GM12878 (cell line): ENCODE data around the gene FAM237B. TPM values are rescaled to one million over a fixed set of nuclear protein-coding genes. Genes with fewer than 3 reads are reported as not detected.

Experiments
- ATAC-seq: fragments of 200-7000 bp; cut with Tn5 transposase; 3 replicates; pipeline ENCODE4 v1.9.1; 2020; ENCODE audit warnings: mild to moderate bottlenecking, moderate library complexity
- BruUV-seq: library from RNA; stranded (reverse); fragments of 400-500 nt; replicated peaks from 2 replicates; lab custom pipeline; 2021; lab: Mats Ljungman, UMichigan
- CTCF ChIA-PET: fragments of 300-600 bp; sonication (Branson Sonifier 250); formaldehyde crosslinking; extraction: SDS; loops from one replicate; lab custom pipeline; 2021; ENCODE audit warnings: inconsistent platforms; lab: Yijun Ruan, JAX
- POLR2A ChIA-PET: fragments of 350-600 bp; formaldehyde crosslinking; extraction: SDS; loops from one replicate; lab custom pipeline; 2021; ENCODE audit warnings: inconsistent platforms; lab: Charles Lee
- RAD21 ChIA-PET: fragments of 300-600 bp; sonication (Branson Sonifier 250); formaldehyde crosslinking; loops from one replicate; lab custom pipeline; 2023; ENCODE audit warnings: antibody characterized with exemption; ENCODE audit not compliant: unreplicated experiment; lab: Charles Lee
- SMC1A ChIA-PET: fragments of 300-600 bp; sonication (Branson Sonifier 250); formaldehyde crosslinking; loops from one replicate; lab custom pipeline; 2023; ENCODE audit not compliant: unreplicated experiment, uncharacterized antibody; lab: Charles Lee
- DNase-seq: peaks from one replicate; pipeline ENCODE4 v3.0.0-alpha.2; 2011; ENCODE audit warnings: low read depth, low spot score
- FAIRE-seq: peaks from 3 replicates; lab custom pipeline; 2011; peaks lifted over from hg19 to GRCh38; lab: Jason Lieb, UNC
- H2AFZ ChIP-seq: 2 replicates; pipeline ENCODE4 v1.6.0; 2011; ENCODE audit warnings: low read depth, low read length, control low read depth; ENCODE audit not compliant: control insufficient read depth
- H3K27ac ChIP-seq: 2 replicates; pipeline ENCODE4 v1.5.1; 2011; ENCODE audit warnings: control low read depth; ENCODE audit not compliant: control insufficient read depth, insufficient read depth
- H3K27me3 ChIP-seq, 2 experiments: replicated peaks in 1 of 2; 2 replicates each; pipeline versions ENCODE4 v1.6.0 to v1.6.1; 2011; ENCODE audit warnings: low read length in 1 of 2; ENCODE audit not compliant: control insufficient read depth in 2 of 2, insufficient read depth in 2 of 2
- H3K36me3 ChIP-seq, 2 experiments: 2 replicates each; pipeline ENCODE4 v1.5.1; 2011; ENCODE audit warnings: low read length in 1 of 2; ENCODE audit not compliant: control insufficient read depth in 2 of 2, insufficient read depth in 2 of 2
- H3K4me1 ChIP-seq: 2 replicates; pipeline ENCODE4 v1.6.1; 2011; ENCODE audit warnings: mild to moderate bottlenecking, low read length, moderate library complexity, mixed read lengths; ENCODE audit not compliant: control insufficient read depth, insufficient read depth
- H3K4me2 ChIP-seq: 2 replicates; pipeline ENCODE4 v1.6.0; 2011; ENCODE audit warnings: control low read depth; ENCODE audit not compliant: control insufficient read depth, insufficient read depth
- H3K4me3 ChIP-seq: fragments of 200-600 bp; sonication (generic); 2 replicates; pipeline ENCODE4 v1.5.1; 2016
- H3K79me2 ChIP-seq: 2 replicates; pipeline ENCODE4 v1.6.0; 2011; ENCODE audit warnings: low read length; ENCODE audit not compliant: control insufficient read depth, insufficient read depth
- H3K9ac ChIP-seq: 2 replicates; pipeline ENCODE4 v1.8.0; 2011; ENCODE audit warnings: low read length, control low read depth, mixed read lengths; ENCODE audit not compliant: control insufficient read depth, insufficient read depth
- H3K9me3 ChIP-seq: replicated peaks from 3 replicates; pipeline ENCODE4 v1.5.1; 2011; ENCODE audit warnings: mild to moderate bottlenecking, low read length; ENCODE audit not compliant: control insufficient read depth, insufficient read depth
- H4K20me1 ChIP-seq: 2 replicates; pipeline ENCODE4 v1.6.0; 2011; ENCODE audit not compliant: control insufficient read depth, insufficient read depth
- BCLAF1 ChIP-seq: fragments of 450-650 bp; IDR thresholded peaks from 2 replicates; pipeline ENCODE4 v1.6.1; 2017; ENCODE audit warnings: antibody characterized with exemption, mild to moderate bottlenecking, moderate library complexity
- CBX5 ChIP-seq: sonication (generic); IDR thresholded peaks from 2 replicates; pipeline ENCODE4 v1.6.1; 2016; ENCODE audit warnings: low read depth, moderate library complexity, mild to moderate bottlenecking, inconsistent platforms
- JUND ChIP-seq: IDR thresholded peaks from 2 replicates; pipeline ENCODE4 v1.6.1; 2012; ENCODE audit warnings: low read depth, mild to moderate bottlenecking, low read length, improper control_type of control experiment, moderate library complexity
- KLF5 ChIP-seq: fragments of 450-650 bp; IDR thresholded peaks from 2 replicates; pipeline ENCODE4 v1.6.1; 2014; ENCODE audit warnings: mild to moderate bottlenecking; ENCODE audit not compliant: partially characterized antibody
- MEF2B ChIP-seq: fragments of 450-650 bp; IDR thresholded peaks from 2 replicates; pipeline ENCODE4 v1.6.1; 2018; ENCODE audit warnings: mild to moderate bottlenecking, moderate library complexity; ENCODE audit not compliant: partially characterized antibody, poor library complexity, severe bottlenecking
- NR2C2 ChIP-seq: IDR thresholded peaks from 2 replicates; pipeline ENCODE4 v1.6.1; 2011; ENCODE audit warnings: borderline replicate concordance, low read depth; ENCODE audit not compliant: control insufficient read depth, insufficient read length
- PML ChIP-seq: IDR thresholded peaks from 2 replicates; pipeline ENCODE4 v1.6.1; 2012; ENCODE audit warnings: low read length, inconsistent platforms
- POU2F2 ChIP-seq: IDR thresholded peaks from 3 replicates; pipeline ENCODE4 v1.6.1; 2011; ENCODE audit warnings: low read depth, mild to moderate bottlenecking, low read length, borderline replicate concordance
- SPI1 ChIP-seq: IDR thresholded peaks from 2 replicates; pipeline ENCODE4 v1.6.1; 2011; ENCODE audit warnings: low read depth, mild to moderate bottlenecking, low read length, moderate library complexity, borderline replicate concordance; ENCODE audit not compliant: insufficient read depth
- SREBF1 ChIP-seq: IDR thresholded peaks from 2 replicates; pipeline ENCODE4 v1.6.1; 2012; ENCODE audit warnings: mild to moderate bottlenecking, low read length
- STAT3 ChIP-seq: IDR thresholded peaks from 2 replicates; pipeline ENCODE4 v1.6.1; 2011; ENCODE audit warnings: low read depth, low read length, improper control_type of control experiment
- WGBS: methylation state at CpG from one replicate; pipeline ENCODE4 v1.1.6; 2016; ENCODE audit warnings: low lambda C conversion rate; ENCODE audit not compliant: insufficient replicate concordance, insufficient coverage; ENCODE audit errors: missing lambda C conversion rate; 5-methylcytosine and 5-hydroxymethylcytosine counted together
- in situ Hi-C: fragments of 300-500 bp; cut with MboI; formaldehyde crosslinking; loops from 9 replicates; pipeline ENCODE4 v1.14.3; 2018; ENCODE audit warnings: mixed read lengths
- intact Hi-C: fragments of 100-400 bp; cut with micrococcal nuclease; formaldehyde crosslinking; loops from one replicate; pipeline ENCODE4 v1.14.2; 2022; ENCODE audit not compliant: unreplicated experiment
- polyA plus RNA-seq, 11 experiments: library from polyadenylated mRNA; depleted of rRNA in 4 of 11; unstranded in 6 of 11; stranded (reverse) in 5 of 11; fragments of >200 nt; fragmentation: Nextera tagmentation in 4 of 11; fragmentation: Illumina TruSeq in 1 of 11; extraction: Ambion mirVana in 4 of 11; extraction: Trizol in 1 of 11; gene quantifications; 1 replicate in 1 of 11; 2 replicates in 10 of 11; pipeline versions ENCODE4 v1.2.1 to v1.2.3, GENCODE V29; 2011 to 2016; ENCODE audit warnings: inconsistent platforms in 2 of 11, missing spikeins in 2 of 11, low read depth in 1 of 11
- total RNA-seq, 4 experiments: library from RNA; depleted of rRNA in 3 of 4; stranded (reverse); fragments of >200 nt in 3 of 4; fragmentation: Illumina TruSeq in 1 of 4; extraction: Trizol in 1 of 4; gene quantifications; 2 replicates each; pipeline versions ENCODE4 v1.2.1 to v1.2.3, GENCODE V29; 2013 to 2021
- TF ChIP-seq, protein P1 (sequence below): fragments of 450-650 bp; IDR thresholded peaks from 2 replicates; pipeline ENCODE4 v1.6.1; 2016; ENCODE audit warnings: mild to moderate bottlenecking
- TF ChIP-seq, protein P2 (sequence below): fragments of 450-650 bp; IDR thresholded peaks from 2 replicates; pipeline ENCODE4 v1.6.1; 2016; ENCODE audit warnings: mild to moderate bottlenecking, moderate library complexity, borderline replicate concordance
- TF ChIP-seq, protein P3 (sequence below): fragments of 450-650 bp; IDR thresholded peaks from 2 replicates; pipeline ENCODE4 v1.6.1; 2016; ENCODE audit warnings: mild to moderate bottlenecking

The FAM237B gene
- total and polyA plus RNA-seq, 10 of the 15 experiments (the other 5 are each of a cell fraction or from before 2014, with no cell fraction given): not detected

- no TSS peak for BruUV-seq
- ChIA-PET SMC1A (interaction anchor here (0.7 to 2.0 kb wide), 4 partner anchors 10 to 112 kb away, joined by 3 to 7 read pairs (median 4); no protein-coding TSS in a partner anchor), CTCF (interaction anchor here (0.7 to 7.0 kb wide), 7 partner anchors 11 to 146 kb away, joined by 3 to 121 read pairs (median 3); no protein-coding TSS in a partner anchor), RAD21 (no interaction called here), POLR2A (no interaction called here)
- Histone ChIP-seq H3K4me1 (no peaks in the 10 kb centered on the region), H3K9me3 (no peaks in the 10 kb centered on the region), H3K9ac (no peak overlapping the region), H4K20me1 (no peaks in the 10 kb centered on the region), H2AFZ (no peak overlapping the region), H3K4me2 (no peak overlapping the region), H3K27me3 (no peaks in the 10 kb centered on the region), H3K36me3 (no peaks in the 10 kb centered on the region), H3K4me3 (no peak overlapping the region), H3K27ac (no peak overlapping the region), H3K79me2 (no peaks in the 10 kb centered on the region)
- in situ Hi-C loops (no loop called here), intact Hi-C loops (no loop called here)
- no peak for FAIRE-seq
- no peak for DNase-seq
- ATAC-seq: no peak
- WGBS: 38% methylated on average over 5 of the region's 5 CpGs
- TF ChIP-seq CBX5 (no peak), NR2C2 (no peak), STAT3 (no peak), BCLAF1 (no peak), POU2F2 (no peak), PML (no peak), SPI1 (no peak), JUND (no peak), MEF2B (no peak), KLF5 (no peak), SREBF1 (no peak)
- TF ChIP-seq, protein P1, sequence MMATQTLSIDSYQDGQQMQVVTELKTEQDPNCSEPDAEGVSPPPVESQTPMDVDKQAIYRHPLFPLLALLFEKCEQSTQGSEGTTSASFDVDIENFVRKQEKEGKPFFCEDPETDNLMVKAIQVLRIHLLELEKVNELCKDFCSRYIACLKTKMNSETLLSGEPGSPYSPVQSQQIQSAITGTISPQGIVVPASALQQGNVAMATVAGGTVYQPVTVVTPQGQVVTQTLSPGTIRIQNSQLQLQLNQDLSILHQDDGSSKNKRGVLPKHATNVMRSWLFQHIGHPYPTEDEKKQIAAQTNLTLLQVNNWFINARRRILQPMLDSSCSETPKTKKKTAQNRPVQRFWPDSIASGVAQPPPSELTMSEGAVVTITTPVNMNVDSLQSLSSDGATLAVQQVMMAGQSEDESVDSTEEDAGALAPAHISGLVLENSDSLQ: no peak
- TF ChIP-seq, protein P2, sequence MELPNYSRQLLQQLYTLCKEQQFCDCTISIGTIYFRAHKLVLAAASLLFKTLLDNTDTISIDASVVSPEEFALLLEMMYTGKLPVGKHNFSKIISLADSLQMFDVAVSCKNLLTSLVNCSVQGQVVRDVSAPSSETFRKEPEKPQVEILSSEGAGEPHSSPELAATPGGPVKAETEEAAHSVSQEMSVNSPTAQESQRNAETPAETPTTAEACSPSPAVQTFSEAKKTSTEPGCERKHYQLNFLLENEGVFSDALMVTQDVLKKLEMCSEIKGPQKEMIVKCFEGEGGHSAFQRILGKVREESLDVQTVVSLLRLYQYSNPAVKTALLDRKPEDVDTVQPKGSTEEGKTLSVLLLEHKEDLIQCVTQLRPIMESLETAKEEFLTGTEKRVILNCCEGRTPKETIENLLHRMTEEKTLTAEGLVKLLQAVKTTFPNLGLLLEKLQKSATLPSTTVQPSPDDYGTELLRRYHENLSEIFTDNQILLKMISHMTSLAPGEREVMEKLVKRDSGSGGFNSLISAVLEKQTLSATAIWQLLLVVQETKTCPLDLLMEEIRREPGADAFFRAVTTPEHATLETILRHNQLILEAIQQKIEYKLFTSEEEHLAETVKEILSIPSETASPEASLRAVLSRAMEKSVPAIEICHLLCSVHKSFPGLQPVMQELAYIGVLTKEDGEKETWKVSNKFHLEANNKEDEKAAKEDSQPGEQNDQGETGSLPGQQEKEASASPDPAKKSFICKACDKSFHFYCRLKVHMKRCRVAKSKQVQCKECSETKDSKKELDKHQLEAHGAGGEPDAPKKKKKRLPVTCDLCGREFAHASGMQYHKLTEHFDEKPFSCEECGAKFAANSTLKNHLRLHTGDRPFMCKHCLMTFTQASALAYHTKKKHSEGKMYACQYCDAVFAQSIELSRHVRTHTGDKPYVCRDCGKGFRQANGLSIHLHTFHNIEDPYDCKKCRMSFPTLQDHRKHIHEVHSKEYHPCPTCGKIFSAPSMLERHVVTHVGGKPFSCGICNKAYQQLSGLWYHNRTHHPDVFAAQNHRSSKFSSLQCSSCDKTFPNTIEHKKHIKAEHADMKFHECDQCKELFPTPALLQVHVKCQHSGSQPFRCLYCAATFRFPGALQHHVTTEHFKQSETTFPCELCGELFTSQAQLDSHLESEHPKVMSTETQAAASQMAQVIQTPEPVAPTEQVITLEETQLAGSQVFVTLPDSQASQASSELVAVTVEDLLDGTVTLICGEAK: no peak
- TF ChIP-seq, protein P3, sequence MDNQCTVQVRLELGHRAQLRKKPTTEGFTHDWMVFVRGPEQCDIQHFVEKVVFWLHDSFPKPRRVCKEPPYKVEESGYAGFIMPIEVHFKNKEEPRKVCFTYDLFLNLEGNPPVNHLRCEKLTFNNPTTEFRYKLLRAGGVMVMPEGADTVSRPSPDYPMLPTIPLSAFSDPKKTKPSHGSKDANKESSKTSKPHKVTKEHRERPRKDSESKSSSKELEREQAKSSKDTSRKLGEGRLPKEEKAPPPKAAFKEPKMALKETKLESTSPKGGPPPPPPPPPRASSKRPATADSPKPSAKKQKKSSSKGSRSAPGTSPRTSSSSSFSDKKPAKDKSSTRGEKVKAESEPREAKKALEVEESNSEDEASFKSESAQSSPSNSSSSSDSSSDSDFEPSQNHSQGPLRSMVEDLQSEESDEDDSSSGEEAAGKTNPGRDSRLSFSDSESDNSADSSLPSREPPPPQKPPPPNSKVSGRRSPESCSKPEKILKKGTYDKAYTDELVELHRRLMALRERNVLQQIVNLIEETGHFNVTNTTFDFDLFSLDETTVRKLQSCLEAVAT: no peak
These were observed 11.2 kb downstream of the FAM237B start for GRCh38 chr7:90309872-90310271.
